GM11168 (cell line): ENCODE measurements around the gene UBQLN4.

Experiments used
- in situ Hi-C: fragments of 300-500 bp; cut with MboI; formaldehyde crosslinking; loops from one replicate; pipeline ENCODE4 v1.12.0; 2022; ENCODE audit warnings: low sequenced_read_pairs; ENCODE audit not compliant: unreplicated experiment

Gene UBQLN4

DNA sequence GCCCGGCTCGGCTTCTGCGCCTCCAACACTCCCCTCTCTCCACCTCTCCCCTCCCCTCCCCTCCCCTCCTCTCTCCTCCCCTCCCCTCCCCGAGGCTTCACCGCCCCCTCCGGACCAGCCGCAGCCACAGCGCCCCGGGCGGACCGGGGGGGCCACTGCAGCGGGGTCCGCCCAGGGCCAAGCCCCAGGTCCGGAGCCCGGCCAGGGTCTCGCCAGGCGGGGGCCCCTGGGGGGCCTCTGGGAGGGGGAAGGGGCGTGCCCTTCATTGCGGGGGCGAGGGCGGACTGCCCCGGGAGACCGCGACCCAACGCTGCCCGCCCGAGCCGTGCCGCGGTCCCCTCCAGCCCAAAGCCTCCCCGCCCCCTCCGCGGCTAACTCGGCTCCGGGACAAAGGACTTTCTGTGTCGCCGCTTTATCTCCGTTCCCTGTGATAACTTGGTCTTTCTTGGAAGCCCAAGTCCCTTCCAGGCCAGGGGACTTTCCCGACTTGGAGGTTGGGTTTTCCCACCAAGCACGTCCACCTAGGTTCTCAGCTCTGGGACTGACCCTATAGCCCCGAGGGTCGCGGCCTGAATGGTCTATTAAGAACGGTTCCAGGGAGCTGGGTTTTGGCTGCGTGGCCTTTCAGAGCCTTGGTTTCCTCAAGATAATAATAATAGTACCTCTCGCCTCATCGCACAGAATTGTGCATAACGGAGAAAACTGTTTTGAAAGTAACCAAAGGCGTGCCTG, at the start of gene UBQLN4:
Gene UBQLN4, minus strand, starts transcription at position 31 of the 732 bp plus-strand sequence. CDS start 97 bp downstream, outside the sequence.
- in situ Hi-C loops: no loop called here

DNA sequence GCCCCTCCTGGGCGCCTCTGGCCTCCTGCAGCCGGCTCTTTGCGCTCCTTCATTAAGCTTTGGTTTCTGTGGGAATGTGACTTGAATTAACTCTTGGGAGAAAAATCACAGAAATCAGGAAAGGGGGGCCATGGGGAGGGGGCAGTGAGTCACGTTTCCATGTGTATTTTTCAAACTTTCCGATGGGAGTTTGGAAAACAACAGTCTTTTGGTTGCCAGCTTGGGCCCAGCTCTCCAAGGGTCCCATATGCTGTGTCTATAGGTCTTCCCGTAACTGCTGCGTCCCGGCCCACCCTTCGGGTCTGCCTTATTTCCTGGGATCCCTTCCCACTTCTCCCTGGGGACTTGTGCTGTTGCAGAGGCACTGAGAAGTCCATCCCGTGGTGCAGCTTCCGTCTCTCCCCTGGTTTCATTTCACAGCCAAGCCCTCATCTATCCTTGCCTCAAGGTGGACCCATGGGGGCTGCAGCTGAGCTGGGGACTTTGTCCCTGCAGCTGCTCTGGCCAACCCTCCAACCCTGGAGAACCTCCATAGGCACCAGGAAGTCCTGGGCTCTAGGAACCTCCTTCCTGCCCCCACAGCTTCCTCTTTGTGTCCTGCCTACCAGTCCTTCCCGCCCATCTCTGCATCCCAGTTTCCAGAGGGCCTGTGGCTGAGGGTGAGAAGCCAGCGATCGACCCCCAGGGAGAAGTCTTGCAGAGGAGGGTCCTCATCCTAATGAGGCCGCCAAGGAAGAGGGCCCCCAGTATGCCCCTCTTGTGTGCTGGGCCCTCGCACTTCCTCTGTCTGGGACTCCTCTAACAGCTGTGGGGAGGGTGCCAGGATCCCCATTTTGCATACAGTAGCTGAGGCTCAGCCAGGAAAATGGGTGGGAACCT, 49.3 kb upstream of the UBQLN4 start:
- in situ Hi-C loops: no loop called here

DNA sequence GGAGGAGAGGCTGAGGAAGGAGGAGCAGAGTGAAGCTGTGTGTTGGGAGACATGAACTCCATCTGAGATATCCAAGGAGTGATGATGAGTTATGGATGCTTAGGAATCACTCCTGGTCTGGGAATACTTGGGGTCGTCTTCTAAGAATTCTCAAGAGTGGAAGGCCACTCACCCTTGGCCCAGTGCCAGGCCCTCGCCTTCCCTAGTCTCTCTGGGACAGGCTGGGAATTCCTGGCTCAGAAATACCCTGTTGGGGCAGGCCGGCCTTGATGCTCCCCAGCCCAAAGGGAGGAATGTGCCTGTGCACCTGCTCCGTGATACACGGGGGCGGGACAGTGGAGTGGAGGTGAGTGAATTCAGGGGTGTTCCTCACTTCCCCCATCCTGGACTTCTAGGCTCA, 48.3 kb upstream of the UBQLN4 start:
- in situ Hi-C loops: no loop called here

DNA sequence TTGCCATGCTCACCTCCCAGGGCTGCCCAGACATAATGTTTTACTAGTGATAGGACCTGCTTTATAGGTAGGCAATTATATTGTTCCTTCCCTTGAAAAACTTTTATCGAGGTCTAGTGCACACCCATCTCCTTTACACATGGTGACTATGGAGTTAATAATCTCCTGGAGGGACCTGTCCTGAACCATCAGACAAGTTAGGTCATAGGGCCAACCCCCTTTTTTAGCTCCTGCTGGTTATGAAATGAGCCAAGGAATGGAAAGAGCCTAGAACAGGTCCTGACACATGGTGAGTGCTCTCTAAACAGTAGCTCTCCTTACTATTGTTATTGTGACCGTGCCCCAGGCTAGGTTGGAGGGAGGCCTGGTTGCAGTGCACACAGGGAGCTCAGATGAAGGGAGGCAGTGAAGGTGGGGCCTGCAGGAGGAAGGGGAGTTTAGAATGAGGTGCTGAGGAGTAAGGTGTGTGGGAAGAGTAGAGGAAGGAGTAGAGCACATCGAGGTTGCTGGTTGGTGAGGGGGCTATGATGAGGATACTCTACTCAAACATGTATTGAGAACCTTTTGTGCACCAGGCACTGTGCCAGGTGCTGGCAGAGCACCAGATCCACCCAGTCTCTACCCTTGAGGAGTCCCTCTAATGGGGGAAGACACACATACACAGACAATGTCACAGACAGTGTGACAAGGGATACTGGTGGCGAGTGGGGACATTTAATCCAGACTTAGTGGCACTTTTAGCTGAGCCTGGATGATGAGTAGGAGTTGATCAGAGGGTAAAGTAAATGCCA, 46.8 kb upstream of the UBQLN4 start:
- in situ Hi-C loops: no loop called here

DNA sequence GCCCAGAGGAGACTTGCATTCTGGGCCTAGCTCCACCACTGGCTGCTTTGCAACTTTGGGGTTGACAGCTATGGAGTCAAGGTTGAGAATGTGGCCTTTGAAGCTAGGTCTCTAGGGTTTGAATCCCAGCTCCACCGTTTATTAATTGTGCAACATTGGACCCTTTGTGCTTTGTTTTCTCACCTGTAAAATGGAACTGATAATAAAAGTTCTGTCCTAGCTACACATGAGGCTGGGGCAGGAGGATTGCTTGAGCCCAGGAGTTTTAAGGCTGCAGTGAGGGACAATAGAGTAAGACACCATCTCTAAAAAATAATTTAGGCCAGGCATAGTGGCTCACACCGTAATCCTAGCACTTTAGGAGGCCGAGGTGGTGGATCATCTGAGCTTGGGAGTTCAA, 45.7 kb upstream of the UBQLN4 start:
- in situ Hi-C loops: no loop called here

DNA sequence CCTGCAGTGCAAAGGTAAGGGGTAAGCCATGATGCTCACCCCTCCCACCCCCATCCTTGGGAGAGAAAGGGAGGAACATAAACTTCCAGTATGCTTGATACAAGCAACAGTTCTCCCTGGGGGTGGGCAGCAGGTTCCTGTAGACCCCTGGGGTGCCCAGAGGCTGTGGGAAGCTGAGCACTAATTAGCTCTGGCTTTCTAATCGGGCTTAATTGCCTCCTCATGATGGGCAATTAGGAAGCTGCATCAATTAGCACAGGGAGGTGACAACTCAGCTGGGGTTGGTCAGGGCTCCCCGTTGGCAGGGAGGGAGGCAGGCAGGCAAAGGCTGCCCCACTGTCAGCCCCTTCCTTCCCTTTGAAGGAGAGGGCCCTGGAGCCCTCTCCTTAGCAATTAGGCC, 45.2 kb upstream of the UBQLN4 start:
- in situ Hi-C loops: no loop called here

DNA sequence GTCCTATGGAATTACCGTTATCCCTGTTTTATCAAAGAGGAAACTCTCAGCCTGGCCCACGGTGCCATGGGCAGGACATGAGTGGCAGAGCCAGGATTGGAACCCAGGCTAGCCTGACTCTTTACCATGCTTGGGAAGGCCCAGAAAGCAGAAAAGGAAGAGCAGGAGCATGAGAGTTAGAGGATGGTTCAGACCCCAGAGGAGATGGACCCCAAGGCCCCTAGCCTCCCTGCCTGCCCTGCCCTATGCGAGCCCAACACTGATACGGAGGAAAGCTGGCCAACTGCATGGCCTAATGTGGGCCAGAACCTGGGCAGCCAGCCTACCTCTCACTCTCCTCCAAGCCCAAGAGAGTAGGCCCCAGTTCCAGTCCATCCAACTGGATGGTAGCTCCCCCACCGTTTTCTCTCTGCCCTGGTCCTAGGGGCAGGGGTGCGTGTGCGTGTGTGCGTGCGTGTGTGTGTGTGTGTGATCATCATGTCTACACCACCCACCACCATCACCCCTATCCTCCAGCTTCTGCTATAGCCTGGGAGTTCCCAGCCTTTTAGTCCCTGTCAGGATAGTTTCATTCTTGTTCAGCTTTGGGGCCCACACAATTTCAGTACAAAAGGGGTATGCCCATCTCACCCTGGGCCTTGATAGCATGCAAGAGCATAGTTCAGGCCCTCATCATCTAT, 44.0 kb upstream of the UBQLN4 start:
- in situ Hi-C loops: no loop called here

DNA sequence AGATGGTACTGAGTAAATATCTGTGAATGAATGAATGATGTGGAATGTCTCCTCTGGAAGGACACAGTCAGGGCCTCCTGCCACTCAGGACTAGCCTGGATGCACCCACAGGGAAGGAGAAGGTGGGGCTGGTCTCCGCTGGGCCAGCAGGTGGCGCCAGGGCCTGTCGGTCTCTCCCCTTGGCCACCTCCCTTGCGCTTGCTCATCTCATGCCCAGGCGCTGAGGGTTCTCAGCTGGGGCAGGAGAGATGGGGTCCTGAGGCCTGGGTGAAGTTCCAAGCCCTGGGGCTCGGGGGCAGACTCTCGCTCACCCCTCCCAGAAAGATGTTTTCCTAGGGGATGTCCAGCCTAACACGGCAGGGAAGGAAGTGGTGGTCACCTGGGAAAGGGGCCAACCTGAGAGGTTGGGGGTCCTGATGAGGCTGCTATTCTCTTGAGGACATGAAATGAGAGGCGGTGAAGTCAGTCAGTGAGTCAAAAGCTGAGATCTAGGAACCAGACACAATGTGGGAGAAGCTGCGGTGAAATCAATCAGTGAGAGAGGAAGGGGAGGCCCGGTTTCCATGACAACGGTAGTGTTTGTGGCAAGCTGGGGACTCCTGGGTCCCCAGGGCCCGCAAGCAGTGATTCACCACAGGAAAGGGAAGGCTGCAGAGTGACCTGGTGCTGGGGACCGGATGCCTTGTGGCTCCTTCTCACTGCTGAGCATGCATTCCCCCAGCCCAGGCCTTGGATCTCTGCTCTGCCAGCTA, 43.2 kb upstream of the UBQLN4 start:
- in situ Hi-C loops: no loop called here

DNA sequence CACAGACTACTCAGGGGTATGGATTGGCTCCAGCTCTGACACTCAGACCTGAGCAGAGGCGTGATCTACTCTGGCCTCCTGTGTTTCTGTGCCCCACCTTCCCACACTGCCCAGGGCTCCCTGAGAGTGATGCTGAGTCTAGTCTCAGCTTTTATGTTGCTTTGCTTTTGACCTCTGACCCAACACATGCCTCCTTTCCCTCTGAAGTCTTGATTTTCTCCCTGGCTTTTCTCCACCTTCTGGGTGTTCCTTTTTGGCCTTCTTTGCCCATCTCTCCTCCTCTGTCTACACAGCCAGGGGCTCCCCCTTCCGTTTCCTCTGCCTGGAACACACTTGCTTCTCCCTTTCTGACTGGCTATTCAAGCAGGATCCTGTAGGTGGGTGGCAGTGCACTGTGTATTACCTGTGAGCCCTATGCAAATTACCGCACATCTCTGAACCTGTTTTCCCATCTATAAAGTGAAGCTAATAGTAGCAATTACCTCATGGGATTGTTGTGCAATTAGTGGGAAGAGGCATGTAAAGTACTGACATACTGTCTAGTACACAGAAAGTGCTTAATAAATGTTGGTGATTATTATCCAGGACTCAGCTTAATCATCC, 42.4 kb upstream of the UBQLN4 start:
- in situ Hi-C loops: no loop called here

DNA sequence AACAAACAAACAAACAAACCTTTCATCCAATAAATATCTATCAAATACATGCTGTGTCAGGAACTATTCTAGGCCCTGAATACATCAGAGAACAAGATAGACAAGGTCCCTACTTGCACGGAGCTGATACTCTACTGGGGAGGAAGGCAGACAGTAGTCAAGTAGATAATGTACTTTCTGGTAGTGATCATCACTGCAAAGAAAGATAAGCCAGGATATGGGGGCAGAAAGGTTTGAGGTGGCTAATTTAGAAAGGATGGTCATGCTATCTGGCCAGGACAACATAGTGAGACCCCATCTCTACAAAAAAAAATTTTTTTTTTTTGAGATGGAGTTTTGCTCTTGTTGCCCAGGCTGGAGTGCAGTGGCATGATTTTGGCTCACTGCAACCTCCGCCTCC, 38.0 kb upstream of the UBQLN4 start:
- in situ Hi-C loops: loop anchor here (5.0 kb wide), 2 partner anchors 36 to 136 kb away; no protein-coding TSS in a partner anchor

DNA sequence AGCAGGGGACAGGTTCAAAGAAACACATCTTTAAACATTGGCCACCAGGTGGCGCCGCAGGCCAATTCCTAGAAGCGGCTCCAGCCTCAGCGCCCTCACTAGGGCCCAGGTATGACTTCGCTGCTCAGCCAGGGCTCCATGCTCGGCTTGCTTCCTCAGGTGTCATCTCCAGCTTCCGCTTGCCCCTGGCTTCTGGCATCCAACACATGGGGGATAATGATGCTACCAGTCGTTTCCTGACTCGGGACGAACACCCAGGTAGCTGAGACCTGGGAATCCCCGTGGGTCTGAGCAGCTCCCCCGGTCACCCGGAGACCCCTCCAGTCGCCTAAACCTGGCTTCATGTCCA, 37.2 kb upstream of the UBQLN4 start:
- in situ Hi-C loops: loop anchor here (5.0 kb wide), 2 partner anchors 36 to 136 kb away; no protein-coding TSS in a partner anchor

DNA sequence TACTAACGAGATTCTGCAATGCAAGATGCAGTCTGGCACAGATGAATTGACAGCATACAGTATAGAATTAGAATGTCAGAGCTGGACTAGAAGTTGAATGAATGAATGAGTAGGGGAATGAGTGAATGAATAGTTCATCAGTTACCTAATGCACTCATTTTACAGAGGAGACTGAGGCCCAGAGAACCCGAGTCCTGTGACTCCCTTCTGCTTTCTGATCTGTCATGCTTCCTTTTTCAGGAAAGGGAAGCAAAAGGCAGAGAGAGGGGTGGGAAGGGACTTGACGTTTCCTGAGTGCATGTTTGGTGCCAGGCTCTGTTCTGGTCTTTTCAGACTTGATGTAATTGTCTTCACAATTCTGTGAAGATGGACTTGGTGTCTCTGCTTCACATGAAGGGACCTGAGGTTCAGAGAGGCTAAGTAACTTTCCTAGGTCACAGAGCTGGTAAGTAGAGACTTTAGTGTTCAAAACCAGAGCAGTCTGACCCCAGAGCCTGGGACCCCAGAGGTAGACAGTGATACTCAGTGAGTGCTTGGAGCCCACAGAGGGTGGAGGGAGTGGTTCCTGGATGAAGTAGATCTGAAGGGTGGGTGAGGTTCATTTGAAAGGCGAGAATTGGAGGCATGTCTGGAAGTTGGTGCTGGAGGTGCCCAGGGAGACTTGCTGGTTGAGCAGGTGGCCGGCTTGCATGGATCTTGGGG, 36.7 kb upstream of the UBQLN4 start:
- in situ Hi-C loops: loop anchor here (5.0 kb wide), 2 partner anchors 37 to 137 kb away; no protein-coding TSS in a partner anchor

DNA sequence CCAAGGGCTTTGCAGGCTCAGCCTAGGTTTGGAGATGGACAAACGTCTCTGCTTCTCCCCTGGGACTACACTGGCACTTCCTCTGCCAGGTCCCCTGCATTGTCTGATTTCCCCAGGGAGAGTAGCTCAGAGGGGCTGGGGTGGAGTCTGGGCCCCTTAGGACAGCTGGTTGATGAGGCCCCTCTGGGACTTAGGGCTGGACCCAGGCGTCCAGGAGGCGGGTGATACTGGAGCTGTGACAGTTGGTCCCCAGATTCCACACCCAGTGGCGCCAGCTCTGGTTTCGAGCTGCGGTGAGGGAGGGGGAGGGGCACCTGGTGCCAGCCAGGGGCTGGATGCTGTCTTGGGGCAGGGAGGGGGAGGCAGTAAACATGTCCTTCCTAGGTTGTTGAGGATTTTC, 36.1 kb upstream of the UBQLN4 start:
- in situ Hi-C loops: loop anchor here (5.0 kb wide), 2 partner anchors 38 to 138 kb away; no protein-coding TSS in a partner anchor

DNA sequence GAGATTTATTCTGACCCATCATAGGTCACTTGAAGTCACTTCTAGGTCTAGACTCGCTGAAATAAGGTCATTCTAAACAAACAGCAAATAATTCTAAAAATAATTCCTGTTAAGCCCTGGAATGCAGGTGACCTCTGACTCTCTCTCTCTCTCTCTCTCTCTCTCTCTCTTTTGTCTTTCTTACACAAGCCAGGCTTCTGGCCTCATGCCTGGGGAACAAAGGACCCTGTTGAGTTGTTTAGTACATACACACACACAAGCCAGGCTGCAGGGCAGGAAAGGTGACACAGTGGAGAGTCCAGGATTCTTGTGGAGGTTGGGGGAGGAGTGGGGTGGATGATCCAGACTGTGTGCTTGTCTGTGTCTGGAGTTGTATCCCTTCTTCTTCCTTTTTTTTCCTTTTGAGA, 32.7 kb upstream of the UBQLN4 start:
- in situ Hi-C loops: no loop called here

DNA sequence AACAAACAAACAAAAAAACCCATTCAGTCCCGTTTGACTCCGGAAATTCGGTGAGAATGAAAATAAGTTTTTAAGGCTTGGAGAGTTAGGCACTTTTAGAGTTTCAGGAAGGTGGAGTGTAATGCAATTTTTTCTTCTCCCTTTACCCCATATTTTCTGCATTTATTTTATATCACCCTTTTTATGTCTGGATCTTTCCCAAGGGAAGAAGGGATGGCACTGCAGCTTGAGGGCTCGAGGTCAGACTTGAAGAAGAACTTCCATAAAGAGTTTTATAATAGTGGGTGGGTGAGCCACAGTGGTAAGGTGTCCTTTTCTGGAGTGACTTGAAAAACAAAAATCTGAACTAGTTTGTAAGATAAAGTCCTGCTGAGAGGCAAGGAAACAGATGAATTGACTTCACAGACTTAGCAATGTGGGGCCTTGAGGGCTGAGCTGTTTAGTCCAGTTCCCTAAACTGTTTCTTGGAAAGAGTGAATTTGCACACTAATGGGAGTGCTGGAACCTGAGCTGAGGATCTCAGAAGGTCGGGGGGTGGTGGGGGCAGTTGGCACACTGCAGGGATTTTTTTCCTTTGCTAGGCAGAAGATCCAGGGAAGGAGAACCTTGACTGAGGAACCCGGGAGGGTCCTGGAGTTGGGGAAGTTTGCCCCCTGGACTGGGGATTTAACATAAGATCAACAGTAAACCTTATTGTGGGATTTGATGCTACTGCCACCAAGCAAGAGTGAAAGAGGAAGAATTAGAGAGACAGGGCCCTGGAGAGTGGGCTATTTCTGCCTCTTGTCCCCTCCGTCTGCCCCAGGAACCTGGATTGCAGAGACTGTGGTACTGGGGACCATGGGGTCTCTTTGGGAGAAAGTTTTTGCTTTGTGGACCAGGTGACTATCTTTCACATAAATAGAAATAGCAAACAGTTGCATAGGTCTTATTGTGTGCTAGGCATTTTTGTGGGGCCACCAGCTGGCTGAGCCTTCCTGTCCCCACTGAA, 30.5 kb upstream of the UBQLN4 start:
- in situ Hi-C loops: no loop called here

DNA sequence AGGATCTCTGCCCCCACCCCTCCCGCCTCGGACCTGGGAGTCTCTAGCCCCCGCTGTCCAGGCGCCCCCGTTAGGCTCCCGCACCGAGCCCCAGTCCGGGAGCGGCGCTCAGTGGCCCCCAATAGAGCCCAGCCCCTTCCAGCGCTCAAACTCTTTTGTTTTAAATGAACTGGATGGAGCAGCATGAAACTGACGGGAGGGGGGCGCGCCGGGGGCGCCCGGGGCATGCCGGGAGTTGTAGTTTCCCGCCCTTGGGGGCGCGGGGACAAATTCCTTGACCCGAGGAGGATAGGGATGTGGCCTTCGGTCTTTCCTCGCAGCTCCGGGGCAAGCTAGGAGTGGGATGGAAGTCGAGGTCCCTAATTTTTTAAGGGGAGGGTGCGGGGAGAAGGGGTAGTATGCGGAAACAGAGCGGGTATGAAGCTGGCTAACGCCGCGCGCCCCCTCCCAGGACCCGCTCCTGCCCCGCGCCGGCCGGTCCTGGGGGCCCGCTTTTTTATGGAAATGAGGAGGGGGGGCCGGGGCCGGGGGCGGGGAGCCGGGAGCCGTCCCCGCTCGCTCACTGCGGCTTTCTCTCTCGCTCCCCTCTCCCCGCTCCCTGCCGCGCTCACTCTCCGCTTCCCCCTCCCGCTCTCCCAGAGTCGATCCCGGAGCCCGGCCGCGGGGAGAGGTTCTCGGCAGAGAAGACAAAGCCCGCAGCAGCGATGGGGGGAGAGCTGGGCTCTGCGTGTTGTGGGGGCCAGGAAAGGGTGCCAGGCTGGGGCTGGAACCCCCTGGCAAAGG, 28.9 kb upstream of the UBQLN4 start, which contains the start of gene MEX3A:
Gene MEX3A, minus strand, starts transcription at position 157 of the 783 bp plus-strand sequence. CDS start 467 bp downstream, outside the sequence.
- in situ Hi-C loops: no loop called here
